Measurements from ENCODE around the gene HSH2D. TPM values are rescaled to one million over a fixed set of nuclear protein-coding genes. Genes with fewer than 3 reads are reported as not detected.

The HSH2D gene
- total and polyA plus RNA-seq, 9 of the 15 experiments (the other 6 are each of a cell fraction or from before 2014, with no cell fraction given): 0.03 to 1.1 (median 0.35) TPM; not detected in 1

- 0 out of 2 replicates have a peak, but pooled peaks have one; percentile 25 for TF ChIP-seq ARID4B (CRISPR knock-in tag; IDR thresholded peaks at IDR 0.05)
- TF ChIP-seq XRCC5 (IDR thresholded peaks at IDR 0.05; ENCODE audit: low read depth, low read length): no peak
- no peak for TF ChIP-seq ZFP91 (CRISPR knock-in tag; IDR thresholded peaks at IDR 0.05)
- no peak for TF ChIP-seq STAT5B (CRISPR knock-in tag; IDR thresholded peaks at IDR 0.05)
- TF ChIP-seq GABPB1 (CRISPR knock-in tag; IDR thresholded peaks at IDR 0.05): no peak
- TF ChIP-seq SNAPC5 (CRISPR knock-in tag; IDR thresholded peaks at IDR 0.05): no peak
- peak; percentile 78 for TF ChIP-seq MEIS2 (IDR thresholded peaks at IDR 0.05; ENCODE audit: partially characterized antibody)
- 0 out of 6 replicates have a peak, but pooled peaks of 1 of the 3 experiments have one; percentile 6 for TF ChIP-seq ZBTB11 (CRISPR knock-in tag; IDR thresholded peaks at IDR 0.05)
- no peak for TF ChIP-seq AFF4 (CRISPR knock-in tag; IDR thresholded peaks at IDR 0.05)
- TF ChIP-seq GATAD2A (IDR thresholded peaks at IDR 0.05): no peak
- no peak for TF ChIP-seq ETV5 (CRISPR knock-in tag; IDR thresholded peaks at IDR 0.05; ENCODE audit: low read depth)
- no peak for TF ChIP-seq SUPT5H (IDR thresholded peaks at IDR 0.05)
- TF ChIP-seq ATF7 (IDR thresholded peaks at IDR 0.05): no peak
- no peak for TF ChIP-seq ZNF75A (CRISPR knock-in tag; IDR thresholded peaks at IDR 0.05)
- TF ChIP-seq FOXK2 (conservative IDR thresholded peaks at IDR 0.05 in 1 of 2, IDR thresholded peaks at IDR 0.05 in 1 of 2; ENCODE audit: low read depth in 2 of 2): no peak
These were observed 30.7 kb upstream of the HSH2D start (continued) for GRCh38 chr19:16112778-16113177.

All from K562 (cell line).